Fibroblast of lung (primary cell): Measurements from ENCODE around the gene PIP.

ENCODE experiments used
- EZH2 ChIP-seq: IDR thresholded peaks from 2 replicates; pipeline ENCODE4 v1.5.1; 2012; ENCODE audit warnings: low read length, control low read depth, mild to moderate bottlenecking; ENCODE audit errors: missing control alignments
- TF ChIP-seq, protein P1 (sequence below), 2 donors: IDR thresholded peaks in 1 of 2; conservative IDR thresholded peaks in 1 of 2; 1 replicate in 1 of 2; 2 replicates in 1 of 2; pipeline ENCODE4 v1.5.1; 2011 to 2012; ENCODE audit warnings: low read length in 2 of 2, control low read depth in 1 of 2, inconsistent platforms in 1 of 2, low read depth in 1 of 2, mild to moderate bottlenecking in 1 of 2

DNA sequence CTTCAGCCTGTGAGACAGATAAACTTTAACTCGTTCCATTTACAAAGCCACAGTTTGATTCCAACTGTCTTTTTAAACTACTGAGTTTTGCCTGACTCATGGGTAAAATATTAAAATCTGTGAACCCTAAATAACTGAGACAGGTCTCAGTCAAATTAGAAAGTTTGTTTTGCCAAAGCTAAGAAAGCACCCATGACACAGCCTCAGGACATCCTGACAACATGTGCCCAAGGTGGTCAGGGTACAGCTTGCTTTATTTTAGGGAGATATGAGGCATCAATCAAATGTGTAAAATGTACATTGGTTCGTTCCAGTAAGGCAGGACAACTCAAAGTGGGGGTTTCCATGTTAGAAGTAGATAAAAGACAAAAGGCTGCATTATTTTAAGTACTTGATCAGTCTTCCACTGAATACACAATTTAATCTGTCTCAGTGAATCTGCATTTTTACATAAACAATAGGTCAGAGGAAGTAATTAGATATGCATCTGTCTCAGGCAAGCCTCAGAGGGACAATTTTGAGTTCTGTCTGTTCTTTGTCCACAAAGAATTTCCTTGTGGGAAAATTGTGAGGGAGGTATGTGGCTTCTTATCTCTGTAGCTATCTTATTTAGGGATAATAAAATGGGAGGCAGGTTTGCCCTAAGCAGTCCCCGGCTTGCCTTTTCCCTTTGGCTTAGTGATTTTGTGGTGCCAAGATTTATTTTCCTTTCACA is 11.0 kb upstream of the PIP start:
- TF ChIP-seq, protein P1, sequence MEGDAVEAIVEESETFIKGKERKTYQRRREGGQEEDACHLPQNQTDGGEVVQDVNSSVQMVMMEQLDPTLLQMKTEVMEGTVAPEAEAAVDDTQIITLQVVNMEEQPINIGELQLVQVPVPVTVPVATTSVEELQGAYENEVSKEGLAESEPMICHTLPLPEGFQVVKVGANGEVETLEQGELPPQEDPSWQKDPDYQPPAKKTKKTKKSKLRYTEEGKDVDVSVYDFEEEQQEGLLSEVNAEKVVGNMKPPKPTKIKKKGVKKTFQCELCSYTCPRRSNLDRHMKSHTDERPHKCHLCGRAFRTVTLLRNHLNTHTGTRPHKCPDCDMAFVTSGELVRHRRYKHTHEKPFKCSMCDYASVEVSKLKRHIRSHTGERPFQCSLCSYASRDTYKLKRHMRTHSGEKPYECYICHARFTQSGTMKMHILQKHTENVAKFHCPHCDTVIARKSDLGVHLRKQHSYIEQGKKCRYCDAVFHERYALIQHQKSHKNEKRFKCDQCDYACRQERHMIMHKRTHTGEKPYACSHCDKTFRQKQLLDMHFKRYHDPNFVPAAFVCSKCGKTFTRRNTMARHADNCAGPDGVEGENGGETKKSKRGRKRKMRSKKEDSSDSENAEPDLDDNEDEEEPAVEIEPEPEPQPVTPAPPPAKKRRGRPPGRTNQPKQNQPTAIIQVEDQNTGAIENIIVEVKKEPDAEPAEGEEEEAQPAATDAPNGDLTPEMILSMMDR (conservative IDR thresholded peaks at IDR 0.05 in 1 of 2, IDR thresholded peaks at IDR 0.05 in 1 of 2; ENCODE audit: low read depth in 1 of 2, low read length in 2 of 2), result no peak
- TF ChIP-seq EZH2, result no peak
